NCI-H1436 treated with DMSO at 0.1 percent for 48 hours (cell line): ENCODE data around the gene THSD7B.

Experiments
- DNase-seq: peaks from one replicate; lab custom pipeline; 2025; lab: John Stamatoyannopoulos, UW

The THSD7B gene

GRCh38 chr2:137193401-137193800 lies 428.1 kb downstream of the THSD7B start:
- no peak for DNase-seq

GRCh38 chr2:137194111-137194510 lies 428.8 kb downstream of the THSD7B start:
- DNase-seq = no peak

GRCh38 chr2:137199751-137200150 lies 434.4 kb downstream of the THSD7B start:
- no peak for DNase-seq

GRCh38 chr2:137202318-137202717 lies 437.0 kb downstream of the THSD7B start:
- DNase-seq = no peak

GRCh38 chr2:137205324-137205723 lies 440.0 kb downstream of the THSD7B start:
- no peak for DNase-seq

- no peak for DNase-seq
Observed at GRCh38 chr2:137206069-137206468, 440.7 kb downstream of the THSD7B start.

GRCh38 chr2:137207030-137207429 lies 441.7 kb downstream of the THSD7B start:
- DNase-seq = no peak

GRCh38 chr2:137208431-137208891 lies 443.1 kb downstream of the THSD7B start:
- DNase-seq = no peak

- DNase-seq = no peak
Observed at GRCh38 chr2:137210039-137210438, 444.7 kb downstream of the THSD7B start.

- DNase-seq = no peak
Observed at GRCh38 chr2:137211761-137212160, 446.4 kb downstream of the THSD7B start.

- DNase-seq = no peak
Observed at GRCh38 chr2:137220438-137220993, 455.2 kb downstream of the THSD7B start.

GRCh38 chr2:137221797-137222492 lies 456.6 kb downstream of the THSD7B start:
- no peak for DNase-seq

GRCh38 chr2:137223722-137224121 lies 458.4 kb downstream of the THSD7B start:
- no peak for DNase-seq

- DNase-seq = no peak
Observed at GRCh38 chr2:137228566-137228965, 463.2 kb downstream of the THSD7B start.

GRCh38 chr2:137229834-137230233 lies 464.5 kb downstream of the THSD7B start:
- DNase-seq = no peak

GRCh38 chr2:137231628-137232027 lies 466.3 kb downstream of the THSD7B start:
- DNase-seq = no peak

GRCh38 chr2:137232076-137232475 lies 466.7 kb downstream of the THSD7B start:
- no peak for DNase-seq

GRCh38 chr2:137233091-137233490 lies 467.7 kb downstream of the THSD7B start:
- DNase-seq = no peak

GRCh38 chr2:137237055-137237454 lies 471.7 kb downstream of the THSD7B start:
- no peak for DNase-seq

GRCh38 chr2:137238065-137238464 lies 472.7 kb downstream of the THSD7B start:
- DNase-seq = no peak

- DNase-seq = no peak
Observed at GRCh38 chr2:137249463-137250130, 484.3 kb downstream of the THSD7B start.

- no peak for DNase-seq
Observed at GRCh38 chr2:137250401-137250800, 485.1 kb downstream of the THSD7B start.

GRCh38 chr2:137251045-137251444 lies 485.7 kb downstream of the THSD7B start:
- no peak for DNase-seq
